ENCODE measurements around the gene CRTAC1. TPM values are rescaled to one million over a fixed set of nuclear protein-coding genes. Genes with fewer than 3 reads are reported as not detected.

CRTAC1 gene
- polyA plus RNA-seq, 12 donors = 0.30 to 1.1 (median 0.65) TPM; not detected in 2

GRCh38 chr10:97974526-97975525 is 55.6 kb downstream of the CRTAC1 start:
- no peak for DNase-seq

- DNase-seq = no peak
These were observed 56.3 kb downstream of the CRTAC1 start for GRCh38 chr10:97974100-97974499.

GRCh38 chr10:97969538-97970079 is 60.8 kb downstream of the CRTAC1 start:
- no peak for DNase-seq

- no peak for DNase-seq
These were observed 65.7 kb downstream of the CRTAC1 start for GRCh38 chr10:97964748-97965147.

DNA sequence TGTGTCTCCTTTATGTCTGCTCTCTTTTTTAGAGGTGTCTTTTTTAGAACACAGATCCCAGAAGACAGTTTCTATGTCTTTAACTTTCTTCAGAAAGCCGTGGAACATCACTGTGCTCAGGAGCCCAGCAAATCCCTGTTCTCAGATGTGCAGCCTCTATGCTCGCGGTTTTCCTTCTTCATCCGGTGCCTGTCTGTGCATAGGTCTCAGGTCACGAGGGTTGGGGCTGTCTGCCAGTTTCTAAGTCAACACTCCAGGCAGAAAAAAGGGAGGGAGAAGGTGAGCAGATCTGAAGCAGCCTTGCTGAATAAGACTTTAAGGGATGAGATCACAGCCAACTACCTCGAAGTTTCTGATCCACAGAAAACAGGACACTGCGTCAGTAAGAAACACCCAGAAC is 68.5 kb downstream of the CRTAC1 start:
- no peak for DNase-seq

DNA sequence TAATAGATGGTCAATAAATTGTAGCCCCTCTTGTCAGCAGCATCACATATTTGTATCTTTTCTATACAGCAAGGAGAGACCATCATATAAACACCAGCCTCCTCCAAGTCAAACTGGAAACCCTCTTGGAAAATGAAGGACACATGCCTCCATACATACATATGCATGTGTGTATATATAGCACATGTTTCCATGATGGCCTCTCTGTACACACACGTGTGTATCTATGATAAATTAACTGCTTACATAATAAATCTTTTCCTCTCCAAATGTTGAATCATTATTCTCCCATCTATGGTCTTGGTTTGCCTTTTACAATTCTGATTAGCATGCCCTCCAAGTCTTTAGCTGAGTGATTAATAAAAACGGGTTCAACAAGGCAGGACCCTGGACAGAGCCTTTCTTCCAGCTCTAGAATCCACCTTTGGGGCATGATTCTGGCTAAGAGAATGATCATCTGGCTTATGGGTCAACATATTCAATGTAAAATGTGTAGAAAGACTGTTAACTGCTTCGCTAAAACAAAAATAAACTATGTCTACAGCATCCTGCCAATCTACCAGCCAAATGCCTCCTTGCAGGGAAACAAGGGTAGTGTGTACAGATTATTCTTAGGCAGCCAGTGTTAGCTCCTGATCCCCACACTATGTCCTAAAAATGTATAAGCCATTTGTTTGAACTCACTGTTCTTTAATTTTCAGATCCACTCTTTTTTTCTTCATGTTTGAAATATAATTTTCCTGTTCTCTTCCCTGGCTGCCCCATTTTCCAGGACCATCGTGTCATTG is 70.0 kb downstream of the CRTAC1 start:
- no peak for DNase-seq

GRCh38 chr10:97949462-97949861 is 81.0 kb downstream of the CRTAC1 start:
- DNase-seq = no peak

DNA sequence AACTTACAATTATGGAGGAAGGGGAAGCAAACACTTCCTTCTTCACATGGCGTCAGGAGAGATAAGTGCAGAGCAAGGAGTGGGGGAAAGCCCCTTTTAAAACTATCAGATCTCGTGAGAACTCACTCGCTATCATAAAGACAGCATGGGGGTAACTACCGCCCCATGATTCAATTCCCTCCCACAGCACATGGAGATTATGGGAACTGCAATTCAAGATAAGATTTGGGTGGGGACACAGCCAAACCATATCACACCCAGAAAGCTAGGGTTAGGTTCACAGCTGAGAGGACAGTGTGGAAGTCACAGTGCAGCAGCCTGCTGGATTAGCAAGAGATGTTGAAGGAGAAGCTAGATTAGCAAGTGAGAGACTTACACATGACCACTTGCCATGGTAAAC is 81.6 kb downstream of the CRTAC1 start:
- no peak for DNase-seq

GRCh38 chr10:97944772-97945171 is 85.6 kb downstream of the CRTAC1 start:
- no peak for DNase-seq

DNA sequence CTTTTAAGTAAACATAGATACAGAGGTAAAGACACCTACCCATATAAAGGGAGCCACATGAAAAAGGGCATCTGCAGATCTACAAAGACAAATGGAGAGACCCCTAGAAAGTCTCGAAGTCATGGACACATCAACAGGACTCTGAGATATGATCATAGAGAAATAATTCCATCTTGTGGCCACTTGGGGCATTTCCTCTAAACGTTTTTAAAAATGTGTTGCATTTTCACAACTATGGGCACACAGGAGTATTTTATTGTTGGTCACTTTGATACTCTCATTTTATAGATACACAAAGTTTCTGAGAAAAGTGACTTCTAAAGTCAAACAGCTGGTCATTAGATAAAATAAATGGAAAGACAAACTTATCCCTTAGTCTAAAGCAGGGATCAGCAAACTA is 87.1 kb downstream of the CRTAC1 start:
- no peak for DNase-seq

GRCh38 chr10:97940534-97940933 is 89.9 kb downstream of the CRTAC1 start:
- no peak for DNase-seq

DNA sequence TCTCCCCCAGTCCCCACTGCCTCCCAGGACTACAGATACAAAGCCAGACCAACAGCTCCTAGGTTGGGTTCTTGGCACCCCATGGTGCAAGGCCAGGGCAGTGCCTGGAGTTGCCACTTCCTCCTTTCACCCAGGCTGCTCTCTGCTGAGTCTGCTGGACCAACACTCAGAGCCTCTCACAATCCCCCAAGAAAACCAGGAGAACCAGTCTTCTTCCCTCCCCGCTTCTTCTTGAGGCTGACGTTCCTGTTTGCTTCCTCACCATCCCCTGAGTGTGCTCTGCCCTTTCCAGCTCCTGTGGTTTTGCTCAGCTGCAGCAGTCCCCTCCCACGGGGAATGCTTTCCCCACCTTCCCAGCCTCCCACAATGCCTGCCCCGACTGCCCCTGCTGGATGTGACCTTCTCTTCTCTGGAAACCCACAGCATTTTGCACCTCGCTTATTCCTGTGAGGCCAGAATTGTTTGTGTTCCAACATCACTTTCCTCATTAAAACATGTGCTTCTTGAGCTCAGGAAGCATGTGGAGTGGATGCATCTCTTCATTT is 90.9 kb downstream of the CRTAC1 start:
- no peak for DNase-seq

DNA sequence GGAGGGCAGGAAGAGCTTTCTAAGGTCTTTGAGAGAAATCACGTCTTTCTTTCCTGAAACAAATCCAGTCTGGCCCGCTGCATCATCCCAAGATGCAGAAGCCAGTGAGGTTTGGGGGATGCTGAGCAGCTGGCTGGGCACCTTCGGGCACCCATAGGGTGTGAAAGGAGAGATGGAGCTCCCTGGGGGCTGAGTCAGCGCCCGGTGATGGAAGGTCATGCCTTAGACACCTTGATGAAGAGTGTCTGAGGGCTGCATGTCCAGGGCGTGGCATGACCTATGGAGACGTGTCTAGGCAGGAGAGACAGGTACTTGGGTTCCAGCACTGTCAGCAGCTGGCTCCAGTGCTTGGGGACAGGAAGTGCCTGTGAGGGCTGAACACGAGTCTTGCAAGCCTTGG is 92.5 kb downstream of the CRTAC1 start:
- no peak for DNase-seq

DNA sequence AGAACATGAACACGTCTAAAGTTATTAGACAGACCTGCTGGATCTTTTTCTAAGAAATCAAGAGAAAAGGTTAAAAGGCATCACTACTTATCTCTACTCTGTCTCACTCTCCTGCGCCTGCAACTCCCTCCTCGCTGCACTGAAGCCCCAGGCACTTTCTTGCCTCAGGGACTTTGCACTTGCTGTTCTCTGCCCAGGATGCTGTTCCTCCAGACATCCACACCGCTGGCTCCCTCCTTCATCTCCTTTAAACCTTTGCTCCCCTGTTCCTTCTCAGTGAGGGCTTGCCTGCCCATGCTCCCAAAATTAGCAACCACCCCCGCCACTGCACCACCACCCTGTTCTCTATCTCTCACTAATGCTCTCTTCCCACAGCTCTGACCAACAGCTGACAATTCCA is 93.4 kb downstream of the CRTAC1 start:
- DNase-seq = no peak

GRCh38 chr10:97936126-97936525 is 94.3 kb downstream of the CRTAC1 start:
- DNase-seq = no peak

- DNase-seq = no peak
These were observed 97.4 kb downstream of the CRTAC1 start for GRCh38 chr10:97932932-97933530.

GRCh38 chr10:97931041-97931440 is 99.4 kb downstream of the CRTAC1 start:
- DNase-seq = no peak

DNA sequence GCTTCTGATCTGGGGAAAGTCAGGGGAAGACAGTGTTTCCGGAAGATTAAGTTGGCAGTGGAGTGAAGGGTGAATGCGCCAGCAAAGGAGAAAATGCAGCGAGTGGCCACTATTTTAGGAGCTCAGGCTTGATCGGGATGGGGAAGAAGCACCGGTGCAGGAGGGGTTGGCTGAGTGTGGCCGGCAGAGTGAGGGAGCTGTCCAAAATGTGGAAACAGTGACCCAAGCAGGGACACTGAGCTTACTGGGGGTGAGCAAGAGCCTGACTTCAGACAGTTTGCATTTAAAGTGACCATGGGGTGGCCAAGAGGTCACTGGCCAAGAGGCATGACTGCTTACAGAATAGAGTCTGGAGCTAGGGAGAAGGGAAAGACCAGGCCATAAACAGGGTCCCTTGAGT is 101.5 kb downstream of the CRTAC1 start:
- DNase-seq = no peak

DNA sequence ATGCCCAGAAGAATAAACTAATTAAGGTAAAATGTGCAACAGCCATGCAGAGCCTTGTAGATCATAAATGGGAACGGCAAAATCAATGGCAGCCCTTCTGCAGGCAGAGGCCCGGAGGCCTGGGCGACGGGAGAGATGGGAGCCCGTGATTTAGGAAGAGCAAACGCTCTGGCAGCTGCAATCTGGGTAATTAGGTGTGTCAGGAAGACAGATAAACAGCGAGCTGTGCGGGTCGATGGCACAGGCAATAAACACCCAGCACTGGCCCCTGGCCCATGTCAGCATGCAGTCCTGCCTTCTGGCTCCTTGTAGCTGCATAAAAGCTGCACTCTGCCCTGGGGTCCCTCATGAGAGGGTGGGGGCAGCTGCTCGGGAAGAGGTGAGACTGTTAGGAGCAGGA is 102.8 kb downstream of the CRTAC1 start:
- no peak for DNase-seq

GRCh38 chr10:97926055-97926454 is 104.4 kb downstream of the CRTAC1 start:
- no peak for DNase-seq

DNA sequence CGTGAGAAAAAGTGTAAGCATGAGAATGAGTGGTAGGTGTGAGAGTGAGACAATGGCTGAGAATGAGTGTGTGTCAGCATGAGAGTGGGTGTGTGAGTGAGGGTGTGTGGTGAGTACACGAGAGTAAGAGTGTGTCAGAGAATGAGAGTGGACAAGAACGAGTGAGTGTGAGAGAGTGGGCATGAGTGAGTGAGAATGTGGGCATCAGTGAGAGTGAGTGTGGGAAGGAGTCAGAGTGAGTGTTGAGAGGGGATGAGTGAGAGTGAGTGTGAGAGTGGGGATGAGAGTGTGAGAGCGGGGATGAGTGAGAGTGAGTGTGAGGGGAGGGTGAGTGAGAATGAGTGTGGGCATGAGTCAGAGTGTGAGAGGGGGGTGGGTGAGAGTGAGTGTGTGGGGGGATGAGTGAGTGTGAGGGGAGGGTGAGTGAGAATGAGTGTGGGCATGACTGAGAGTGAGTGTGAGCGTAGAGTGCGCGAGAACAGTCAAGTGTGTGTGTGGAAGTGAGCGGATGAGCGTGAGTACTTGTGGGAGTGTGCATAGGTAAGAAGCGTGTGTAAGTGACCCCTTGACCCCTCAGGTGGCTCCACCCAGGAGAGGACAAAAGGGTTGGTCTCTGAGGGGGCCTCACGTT is 105.0 kb downstream of the CRTAC1 start:
- no peak for DNase-seq
